Fibroblast of pulmonary artery (primary cell): Measurements from ENCODE around the gene RNF149.

ENCODE experiments used
- DNase-seq: peaks from one replicate; pipeline ENCODE4 v3.0.0-alpha.2; 2010; ENCODE audit warnings: low read depth
- H3K4me3 ChIP-seq: replicated peaks from 2 replicates; pipeline ENCODE4 v1.5.1; 2011; ENCODE audit warnings: low read depth, mild to moderate bottlenecking, control low read depth, low read length, moderate library complexity
- TF ChIP-seq, protein P1 (sequence below): IDR thresholded peaks from 2 replicates; pipeline ENCODE4 v1.5.1; 2011; ENCODE audit warnings: mild to moderate bottlenecking, control low read depth, low read length, inconsistent platforms; ENCODE audit errors: missing control alignments

The RNF149 gene

DNA sequence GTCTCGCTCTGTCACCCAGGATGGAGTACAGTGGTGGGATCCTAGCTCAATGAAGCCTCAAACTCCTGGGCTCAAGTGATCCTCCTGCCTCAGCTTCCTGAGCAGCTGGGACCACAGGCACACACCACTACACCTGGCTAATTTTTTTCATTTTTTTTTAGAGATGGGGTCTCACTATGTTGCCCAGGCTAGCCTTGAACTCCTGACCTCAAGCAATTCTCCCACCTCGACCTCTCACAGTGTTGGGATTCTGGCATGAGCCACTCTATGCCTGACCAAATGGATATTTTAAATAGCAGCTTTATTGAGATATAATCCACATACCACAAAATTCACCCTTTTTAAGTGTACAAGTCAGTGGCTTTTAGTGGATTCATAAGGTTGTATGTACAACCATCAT, 11.1 kb downstream of the RNF149 start:
- no peak for DNase-seq
- no peak overlapping the region for H3K4me3 ChIP-seq
- TF ChIP-seq, protein P1, sequence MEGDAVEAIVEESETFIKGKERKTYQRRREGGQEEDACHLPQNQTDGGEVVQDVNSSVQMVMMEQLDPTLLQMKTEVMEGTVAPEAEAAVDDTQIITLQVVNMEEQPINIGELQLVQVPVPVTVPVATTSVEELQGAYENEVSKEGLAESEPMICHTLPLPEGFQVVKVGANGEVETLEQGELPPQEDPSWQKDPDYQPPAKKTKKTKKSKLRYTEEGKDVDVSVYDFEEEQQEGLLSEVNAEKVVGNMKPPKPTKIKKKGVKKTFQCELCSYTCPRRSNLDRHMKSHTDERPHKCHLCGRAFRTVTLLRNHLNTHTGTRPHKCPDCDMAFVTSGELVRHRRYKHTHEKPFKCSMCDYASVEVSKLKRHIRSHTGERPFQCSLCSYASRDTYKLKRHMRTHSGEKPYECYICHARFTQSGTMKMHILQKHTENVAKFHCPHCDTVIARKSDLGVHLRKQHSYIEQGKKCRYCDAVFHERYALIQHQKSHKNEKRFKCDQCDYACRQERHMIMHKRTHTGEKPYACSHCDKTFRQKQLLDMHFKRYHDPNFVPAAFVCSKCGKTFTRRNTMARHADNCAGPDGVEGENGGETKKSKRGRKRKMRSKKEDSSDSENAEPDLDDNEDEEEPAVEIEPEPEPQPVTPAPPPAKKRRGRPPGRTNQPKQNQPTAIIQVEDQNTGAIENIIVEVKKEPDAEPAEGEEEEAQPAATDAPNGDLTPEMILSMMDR: no peak

DNA sequence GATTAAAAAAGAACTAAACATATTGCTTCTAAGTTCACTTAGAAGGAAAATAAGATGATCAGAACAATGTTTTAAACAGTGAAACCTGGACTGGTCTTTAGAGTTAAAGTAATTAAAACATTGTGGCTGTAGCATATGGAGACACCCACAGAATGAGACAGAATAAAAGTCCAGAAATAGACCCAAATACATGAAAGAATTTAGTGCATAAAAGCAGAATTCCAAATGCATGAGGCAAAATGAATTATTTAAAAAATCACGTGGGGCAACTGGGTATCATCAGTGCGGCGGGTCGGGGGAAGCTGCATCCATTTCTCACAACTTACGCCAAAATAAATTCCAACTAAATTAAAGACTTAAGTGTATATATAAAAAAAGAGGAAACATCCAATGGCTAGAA, 12.1 kb downstream of the RNF149 start:
- H3K4me3 ChIP-seq: no peak overlapping the region
- no peak for DNase-seq
- TF ChIP-seq, protein P1: no peak

DNA sequence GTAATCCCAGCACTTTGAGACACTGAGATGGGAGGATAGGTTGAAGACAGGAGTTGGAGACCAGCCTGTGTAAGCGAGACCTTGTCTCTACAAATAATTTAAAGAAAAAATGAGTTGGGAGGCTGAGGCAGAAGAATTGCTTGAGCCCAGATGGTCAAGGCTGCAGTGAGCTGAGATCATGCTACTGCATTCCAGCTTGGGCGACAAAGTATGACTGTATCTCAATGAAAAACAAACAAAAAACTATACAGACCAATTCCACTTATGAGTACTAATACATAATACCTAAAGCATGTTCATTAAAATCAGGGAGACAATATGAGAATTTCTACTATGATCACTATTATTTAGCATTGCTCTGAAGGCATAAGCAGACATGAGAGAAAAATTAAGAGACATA, 12.6 kb downstream of the RNF149 start:
- no peak overlapping the region for H3K4me3 ChIP-seq
- DNase-seq: peak; percentile 28
- TF ChIP-seq, protein P1: no peak

DNA sequence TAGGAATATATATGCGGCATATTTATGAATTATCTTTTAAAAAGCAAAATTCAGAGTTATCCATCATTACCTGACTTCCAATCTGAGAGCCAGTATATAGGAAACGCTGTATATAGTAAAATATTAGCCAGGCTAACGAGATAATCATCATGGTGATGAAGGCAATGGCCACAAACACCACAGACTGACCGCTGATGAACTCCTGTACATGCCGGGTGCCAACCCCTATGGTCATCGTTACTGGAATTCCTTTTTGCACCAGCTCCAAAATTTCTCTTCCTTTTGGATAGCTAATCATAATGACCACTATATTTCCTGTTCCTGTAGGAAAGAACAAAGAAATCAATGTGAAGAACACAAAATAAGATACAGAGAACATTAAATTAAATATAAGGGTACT, 13.6 kb downstream of the RNF149 start:
- DNase-seq: no peak
- TF ChIP-seq, protein P1: no peak
- H3K4me3 ChIP-seq: no peak overlapping the region

DNA sequence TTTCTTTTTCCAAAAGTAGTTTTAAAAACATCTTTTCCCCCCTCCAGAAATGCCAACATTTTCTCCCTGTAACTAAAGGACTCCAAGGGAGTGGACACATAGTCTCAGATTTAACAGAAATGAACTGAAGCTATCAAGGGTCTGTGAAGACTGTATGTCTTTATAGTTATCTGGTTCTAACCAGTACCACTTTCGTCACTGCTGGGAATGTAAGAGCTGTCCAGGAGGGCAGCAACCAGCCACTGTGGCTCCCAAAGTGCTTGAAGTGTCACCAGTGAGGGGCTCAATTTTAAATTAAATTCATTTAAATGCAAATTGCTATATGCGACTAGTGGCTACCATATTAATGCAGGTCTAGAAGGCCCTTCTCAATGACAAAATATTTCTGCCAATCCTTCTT, 15.0 kb downstream of the RNF149 start:
- no peak overlapping the region for H3K4me3 ChIP-seq
- TF ChIP-seq, protein P1: no peak
- no peak for DNase-seq

DNA sequence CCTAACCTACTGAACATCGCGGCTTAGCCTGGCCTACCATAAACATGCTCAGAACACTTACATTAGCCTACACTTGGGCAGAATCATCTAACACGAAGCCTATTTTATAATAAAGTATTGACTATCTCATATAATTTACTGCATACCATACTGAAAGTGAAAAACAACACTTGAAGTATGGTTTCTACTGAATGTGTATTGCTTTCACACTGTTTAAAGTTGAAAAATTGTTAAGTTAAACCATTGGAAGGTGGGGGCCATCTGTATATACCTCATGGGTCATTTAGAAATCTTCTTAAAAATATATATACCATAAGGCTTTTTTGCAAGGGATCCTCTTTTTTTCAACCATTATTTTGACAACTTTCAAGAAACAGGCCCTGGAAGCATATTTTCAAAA, 16.5 kb downstream of the RNF149 start:
- no peak for DNase-seq
- TF ChIP-seq, protein P1: no peak
- H3K4me3 ChIP-seq: no peak overlapping the region

DNA sequence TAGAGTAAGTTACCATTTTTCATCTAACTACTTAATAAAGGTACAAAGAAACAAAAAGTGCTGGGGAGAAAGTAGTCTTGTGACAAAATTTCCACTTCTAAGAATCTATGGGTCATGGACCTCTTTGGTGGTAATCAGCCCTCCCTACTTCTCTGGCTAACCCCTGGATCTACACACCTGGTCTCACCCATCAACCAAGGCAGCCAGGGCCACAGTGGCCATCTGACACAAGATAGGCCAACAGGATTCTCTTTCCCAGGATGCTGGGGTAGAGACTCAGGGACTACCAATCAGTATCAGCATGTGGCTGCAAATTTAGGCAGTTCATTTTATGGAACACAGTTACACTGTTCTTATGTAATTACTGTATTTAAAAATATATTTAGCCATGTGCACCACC, 17.8 kb downstream of the RNF149 start:
- no peak overlapping the region for H3K4me3 ChIP-seq
- TF ChIP-seq, protein P1: no peak
- DNase-seq: no peak
